Inflammatory macrophage treated with lipopolysaccharide for 1 hour (primary cell): ENCODE measurements around the gene PSMD11.
A peak's percentile ranks its signal among the peaks of the same experiment; 100 is the strongest.
"Not testable (repeated sequence)": the region's sequence is repeated elsewhere in the genome, so short reads cannot be mapped to it uniquely, and the experiment has no call there.

Experiments used
- DNase-seq, 2 donors: peaks; one replicate each; pipeline ENCODE4 v3.0.0-alpha.2; 2020 to 2022

Gene PSMD11

GRCh38 chr17:32444301-32445073, at the start of gene PSMD11:
TSS of gene PSMD11 (plus strand) at chr17:32444510. CDS start at chr17:32444524, 14 bp downstream.
- peak; percentile 96 to 97 for DNase-seq

- no peak for DNase-seq
These were observed 48.0 kb upstream of the PSMD11 start for GRCh38 chr17:32396343-32396742.

- DNase-seq = no peak
These were observed 45.4 kb upstream of the PSMD11 start for GRCh38 chr17:32398946-32399345.

GRCh38 chr17:32410085-32410484, 34.2 kb upstream of the PSMD11 start:
- DNase-seq = not testable (repeated sequence)

- DNase-seq = no peak
These were observed 17.4 kb upstream of the PSMD11 start for GRCh38 chr17:32426894-32427293.

- no peak for DNase-seq
These were observed 14.7 kb upstream of the PSMD11 start for GRCh38 chr17:32429598-32429997.

- DNase-seq = no peak
These were observed 3.6 kb upstream of the PSMD11 start for GRCh38 chr17:32440722-32441121.

- DNase-seq = no peak
These were observed 2.4 kb upstream of the PSMD11 start for GRCh38 chr17:32441886-32442285.

- no peak for DNase-seq
These were observed 446 bp upstream of the PSMD11 start for GRCh38 chr17:32443827-32444300.

GRCh38 chr17:32445074-32445415, 735 bp downstream of the PSMD11 start:
- DNase-seq = peak; percentile 60 to 83

- DNase-seq = no peak
These were observed 1.2 kb downstream of the PSMD11 start for GRCh38 chr17:32445497-32445896.

- peak; percentile 59 to 66 for DNase-seq
These were observed 1.7 kb downstream of the PSMD11 start for GRCh38 chr17:32445971-32446370.

GRCh38 chr17:32446949-32447348, 2.6 kb downstream of the PSMD11 start:
- no peak for DNase-seq

- no peak for DNase-seq
These were observed 5.7 kb downstream of the PSMD11 start for GRCh38 chr17:32449963-32450362.

GRCh38 chr17:32450379-32450778, 6.1 kb downstream of the PSMD11 start:
- not testable (repeated sequence) for DNase-seq

GRCh38 chr17:32451879-32452278, 7.6 kb downstream of the PSMD11 start:
- DNase-seq = no peak

GRCh38 chr17:32452281-32452680, 8.0 kb downstream of the PSMD11 start:
- no peak for DNase-seq

GRCh38 chr17:32453370-32453769, 9.1 kb downstream of the PSMD11 start:
- no peak for DNase-seq

GRCh38 chr17:32458371-32458770, 14.1 kb downstream of the PSMD11 start:
- DNase-seq = no peak

GRCh38 chr17:32460054-32460453, 15.7 kb downstream of the PSMD11 start:
- DNase-seq = no peak

GRCh38 chr17:32461498-32461852, 17.2 kb downstream of the PSMD11 start:
- no peak for DNase-seq

GRCh38 chr17:32461853-32462617, 17.7 kb downstream of the PSMD11 start:
- peak; percentile 33 to 84 for DNase-seq

- no peak for DNase-seq
These were observed 19.0 kb downstream of the PSMD11 start for GRCh38 chr17:32463304-32463703.

- no peak for DNase-seq
These were observed 20.1 kb downstream of the PSMD11 start for GRCh38 chr17:32464374-32464773.
